GM21528 (cell line): ENCODE results near the gene NACC2.
"Not testable (repeated sequence)": the region's sequence is repeated elsewhere in the genome, so short reads cannot be mapped to it uniquely, and the experiment has no call there.

Experiments
- ATAC-seq: cut with Tn5 transposase; IDR thresholded peaks from one replicate; pipeline ENCODE4 v1.9.1; 2021; ENCODE audit warnings: mild to moderate bottlenecking, moderate library complexity; ENCODE audit not compliant: unreplicated experiment, low FRiP score

The NACC2 gene

DNA sequence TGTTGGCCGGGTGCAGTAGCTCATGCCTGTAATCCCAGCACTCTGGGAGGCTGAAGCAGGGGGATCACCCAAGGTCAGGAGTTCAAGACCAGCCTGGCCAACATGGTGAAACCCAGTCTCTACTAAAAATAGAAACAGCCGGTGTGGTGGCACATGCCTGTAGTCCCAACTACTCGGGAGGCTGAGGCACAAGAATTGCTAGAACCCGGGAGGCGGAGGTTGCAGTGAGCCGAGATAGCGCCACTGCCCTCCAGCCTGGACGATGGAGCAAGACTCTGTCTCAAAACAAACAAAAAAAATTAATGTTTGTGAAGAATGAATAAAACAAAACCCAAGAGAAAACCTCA lies 68.2 kb downstream of the NACC2 start:
- not testable (repeated sequence) for ATAC-seq

DNA sequence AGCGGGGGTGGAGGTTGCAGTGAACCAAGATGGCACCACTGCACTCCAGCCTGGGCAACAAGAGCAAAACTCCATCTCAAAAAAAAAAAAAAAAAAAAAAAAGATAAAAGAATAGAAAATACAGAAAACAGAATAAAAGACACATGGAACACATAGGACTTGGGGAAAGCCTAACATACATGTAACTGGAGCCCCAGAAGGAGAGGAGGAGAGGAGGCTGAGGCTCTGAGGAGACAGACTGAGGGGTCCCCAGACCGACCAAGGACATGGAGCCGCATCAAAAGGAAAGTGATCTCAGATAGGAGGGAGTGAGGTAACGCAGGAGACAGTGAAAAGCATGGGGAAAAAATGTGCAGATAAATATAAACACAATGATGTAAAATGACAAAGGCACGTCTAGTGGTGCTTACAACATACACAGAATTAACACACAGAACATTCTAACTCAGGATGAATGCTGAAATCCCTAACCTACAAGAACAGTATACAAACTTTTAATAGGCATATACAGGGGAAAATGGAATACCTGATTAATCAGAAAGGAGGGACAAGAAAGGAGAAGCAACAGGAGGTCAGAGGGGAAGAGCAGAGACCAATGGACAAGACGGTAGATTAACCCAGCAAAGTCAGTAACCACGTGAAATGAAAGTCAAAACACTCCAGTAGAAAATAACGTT lies 68.7 kb downstream of the NACC2 start:
- no peak for ATAC-seq

DNA sequence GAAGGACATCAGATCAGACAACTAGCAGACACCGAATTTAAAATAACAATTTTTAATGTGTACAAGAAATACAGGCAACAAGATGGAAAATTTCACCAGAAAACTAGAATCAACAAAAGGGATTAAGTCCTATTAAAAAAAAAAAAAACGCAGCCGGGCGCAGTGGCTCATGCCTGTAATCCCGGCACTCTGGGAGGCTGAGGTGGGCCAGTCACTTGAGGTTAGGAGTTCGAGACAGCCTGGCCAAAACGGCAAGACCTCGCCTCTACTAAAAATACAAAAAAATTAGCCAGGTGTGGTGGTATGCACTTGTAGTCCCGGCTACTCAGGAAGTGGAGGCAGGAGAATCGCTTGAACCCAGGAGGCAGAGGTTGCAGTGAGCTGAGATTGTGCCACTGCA lies 69.6 kb downstream of the NACC2 start:
- no peak for ATAC-seq

DNA sequence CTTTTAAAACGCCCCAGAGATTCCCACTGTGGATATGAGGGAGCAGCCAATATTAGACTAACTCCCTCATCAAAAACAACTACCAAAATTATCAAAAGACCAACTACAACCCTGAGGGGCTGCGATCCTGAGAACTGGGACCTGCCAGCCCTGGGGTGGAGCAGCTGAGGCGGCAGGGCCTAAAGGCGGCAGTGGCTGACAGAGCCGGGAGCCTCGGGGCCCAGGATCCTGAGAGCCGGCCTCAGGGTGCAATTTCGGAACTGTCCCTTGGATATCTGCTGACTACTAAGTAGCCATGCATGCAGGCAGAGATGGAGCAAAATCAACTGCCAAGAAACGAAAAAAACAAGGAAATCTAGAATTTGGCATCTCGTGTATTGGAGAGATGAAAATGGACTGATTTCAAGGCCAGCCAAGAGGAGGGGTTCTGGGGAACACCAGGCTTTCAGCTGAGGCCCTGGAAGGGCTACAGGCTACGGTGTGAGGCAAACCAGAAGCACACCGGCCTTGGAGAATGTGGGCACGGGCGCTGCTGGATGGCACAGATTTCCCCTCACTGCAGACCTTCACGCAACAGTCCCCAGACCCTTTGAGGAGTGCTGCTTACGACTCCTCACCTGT lies 70.3 kb downstream of the NACC2 start:
- no peak for ATAC-seq

DNA sequence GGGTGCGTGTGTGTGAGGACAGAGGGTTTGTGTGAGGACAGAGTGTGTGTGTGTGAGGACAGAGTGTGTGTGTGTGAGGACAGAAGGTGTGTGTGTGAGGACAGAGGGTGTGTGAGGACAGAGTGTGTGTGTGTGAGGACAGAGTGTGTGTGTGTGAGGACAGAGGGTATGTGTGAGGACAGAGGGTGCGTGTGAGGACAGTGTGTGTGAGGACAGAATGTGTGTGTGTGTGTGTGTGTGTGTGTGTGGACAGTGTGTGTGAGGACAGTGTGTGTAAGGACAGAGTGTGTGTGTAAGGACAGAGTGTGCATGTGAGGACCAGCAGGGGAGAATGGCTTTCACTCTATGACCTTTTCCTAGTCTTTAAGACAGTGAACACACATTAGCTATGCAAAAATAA lies 70.8 kb downstream of the NACC2 start:
- no peak for ATAC-seq

DNA sequence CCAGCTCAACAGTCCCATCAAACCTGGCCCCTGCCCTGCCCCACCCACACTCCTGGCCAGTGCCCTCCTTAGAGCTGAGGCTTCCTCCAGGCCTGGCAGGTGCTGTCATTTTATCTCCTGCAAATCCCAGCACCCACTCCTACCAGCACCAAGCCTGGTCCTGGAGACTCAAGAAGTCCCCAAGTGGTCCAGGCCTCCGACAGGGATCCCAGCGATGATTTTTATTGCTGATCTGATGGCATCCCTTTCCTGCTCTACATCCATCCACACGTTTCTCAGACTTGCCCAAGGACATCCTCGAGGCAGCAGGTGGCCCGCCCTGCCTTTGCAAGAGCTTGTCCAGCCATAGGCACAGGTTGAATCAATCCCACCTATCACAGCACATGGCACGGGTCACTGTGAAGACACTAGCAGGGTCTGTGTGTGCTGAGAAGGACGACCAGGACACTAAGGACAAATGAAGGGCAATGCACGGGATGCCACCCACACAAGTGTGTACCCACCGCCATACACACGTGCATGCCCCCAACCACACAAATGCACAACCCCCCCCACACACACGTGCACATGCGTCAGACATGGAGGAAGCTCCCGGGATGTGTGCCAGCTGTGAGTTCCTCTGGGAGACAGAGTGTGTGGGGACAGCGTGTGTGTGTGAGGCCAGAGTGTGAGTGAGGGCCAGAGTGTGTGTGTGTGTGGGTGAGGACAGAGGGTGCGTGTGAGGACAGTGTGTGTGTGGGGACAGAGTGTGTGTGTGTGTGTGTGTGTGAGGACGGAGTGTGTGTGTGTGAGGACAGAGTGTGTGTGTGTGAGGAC lies 71.5 kb downstream of the NACC2 start:
- no peak for ATAC-seq

DNA sequence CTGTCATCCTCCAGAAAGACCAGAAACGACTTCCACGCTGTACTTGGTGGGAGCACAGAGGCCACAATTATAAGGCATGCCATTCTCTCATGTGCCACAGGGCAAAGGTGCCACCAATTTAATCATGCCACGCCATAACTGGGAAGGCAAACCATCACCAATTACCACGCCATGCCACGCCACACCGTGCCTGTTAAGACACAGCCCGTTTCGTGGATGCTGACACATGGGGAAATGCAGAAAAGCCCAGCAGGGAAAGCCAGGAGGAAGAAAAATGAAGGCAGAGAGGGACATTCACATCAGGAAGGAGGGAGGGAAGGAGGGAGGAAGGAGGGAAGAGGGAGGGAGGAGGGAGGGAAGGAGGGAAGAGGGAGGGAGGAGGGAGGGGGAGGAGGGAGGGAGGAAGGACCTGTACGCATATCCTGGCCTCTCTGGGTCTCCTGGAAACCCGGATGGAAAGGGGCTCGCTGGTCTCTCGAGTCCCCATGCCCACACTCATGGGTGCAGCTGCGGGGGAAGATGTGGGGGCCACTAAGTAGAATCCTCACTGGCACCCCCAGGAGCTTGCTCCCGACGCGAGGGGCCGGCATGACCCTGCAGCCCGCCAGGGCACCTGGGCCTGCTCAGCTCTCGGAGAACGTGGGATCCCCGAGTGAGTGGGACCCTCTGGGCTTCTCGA lies 72.2 kb downstream of the NACC2 start:
- no peak for ATAC-seq

DNA sequence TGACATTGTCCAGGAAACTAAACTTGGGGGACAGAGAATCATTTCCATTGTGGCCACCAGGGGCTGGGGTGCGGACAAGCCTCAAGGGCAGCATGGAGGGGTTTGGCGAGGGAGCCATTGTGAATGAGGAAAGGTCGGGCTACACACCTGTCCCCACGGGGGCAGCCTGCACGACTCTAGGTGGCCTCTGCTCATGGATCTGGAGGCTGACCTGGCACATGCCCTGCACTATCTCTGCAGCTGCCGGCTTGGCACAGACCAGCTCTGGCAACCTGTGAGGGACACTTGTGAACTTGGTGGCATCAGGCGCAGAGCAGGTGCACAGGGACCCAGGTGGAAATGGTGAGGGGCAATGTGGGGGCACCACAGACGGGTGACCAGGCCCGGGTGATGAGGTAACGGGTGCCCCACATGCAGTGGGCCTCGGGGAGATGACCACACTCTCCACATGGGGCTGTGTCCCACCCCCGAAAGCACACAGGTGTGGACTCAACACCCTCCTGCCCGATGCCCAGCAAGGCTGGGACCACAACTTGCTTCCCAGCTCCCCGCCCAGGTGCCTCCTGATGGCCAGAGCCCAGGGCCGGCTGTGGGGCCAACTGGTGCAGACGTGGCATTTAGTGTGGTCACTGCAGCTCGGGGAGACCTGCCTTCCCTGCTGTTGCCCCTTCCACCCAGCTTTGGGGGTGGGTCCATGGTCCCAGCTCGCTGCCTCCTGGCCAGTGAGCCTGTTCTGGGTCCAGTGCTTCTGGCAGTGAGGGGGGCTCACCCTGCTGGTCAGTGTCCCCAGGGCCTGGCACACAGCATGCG lies 73.0 kb downstream of the NACC2 start:
- no peak for ATAC-seq

DNA sequence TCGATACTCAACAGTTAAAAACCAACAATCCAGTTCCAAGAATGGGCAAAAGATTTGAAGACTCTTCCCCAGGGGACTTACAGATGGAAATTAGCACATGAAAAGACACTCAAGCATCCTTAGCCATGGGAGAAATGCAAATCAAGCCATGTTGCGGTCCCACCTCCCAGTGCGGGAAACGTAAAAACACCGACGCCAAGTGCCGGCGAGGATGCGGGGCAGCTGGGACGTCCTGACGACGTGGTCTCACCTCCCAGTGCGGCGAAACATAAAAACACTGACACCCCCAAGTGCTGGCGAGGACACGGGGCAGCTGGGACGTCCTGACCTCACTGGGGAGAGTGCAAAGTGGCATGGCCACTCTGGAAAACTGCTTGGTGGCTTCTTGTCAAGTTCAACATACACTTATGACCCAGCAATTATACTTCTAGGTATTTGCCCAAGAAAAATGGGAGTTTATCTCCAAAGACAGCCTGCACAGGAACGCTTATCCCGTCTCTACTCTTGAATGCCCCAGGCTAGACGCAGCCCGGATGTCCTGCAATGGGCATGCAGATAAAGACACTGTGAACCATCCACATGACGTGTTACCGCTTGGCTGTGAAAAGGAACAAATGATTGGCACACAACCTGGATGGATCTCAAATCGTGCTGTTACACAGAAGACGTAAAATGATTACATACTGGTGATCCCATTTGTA lies 73.8 kb downstream of the NACC2 start:
- no peak for ATAC-seq

DNA sequence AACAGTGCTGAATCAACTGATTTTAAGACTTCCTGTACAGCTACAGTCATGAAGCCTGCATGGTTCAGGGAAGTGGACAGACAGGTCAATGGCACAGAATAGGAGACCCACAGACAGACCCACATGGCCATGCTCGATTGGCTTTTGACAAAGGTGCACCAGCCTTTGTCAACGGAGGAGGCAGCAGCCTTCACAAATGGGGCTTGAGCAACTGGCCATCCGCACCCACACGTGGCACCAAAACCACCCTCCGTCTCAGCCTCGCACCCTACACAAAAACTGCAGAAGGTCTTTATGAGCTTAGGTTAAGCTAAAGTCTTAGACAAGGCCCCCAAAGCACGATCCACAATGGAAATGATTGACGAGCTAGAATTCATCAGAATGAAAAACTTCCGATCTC lies 74.4 kb downstream of the NACC2 start:
- no peak for ATAC-seq

DNA sequence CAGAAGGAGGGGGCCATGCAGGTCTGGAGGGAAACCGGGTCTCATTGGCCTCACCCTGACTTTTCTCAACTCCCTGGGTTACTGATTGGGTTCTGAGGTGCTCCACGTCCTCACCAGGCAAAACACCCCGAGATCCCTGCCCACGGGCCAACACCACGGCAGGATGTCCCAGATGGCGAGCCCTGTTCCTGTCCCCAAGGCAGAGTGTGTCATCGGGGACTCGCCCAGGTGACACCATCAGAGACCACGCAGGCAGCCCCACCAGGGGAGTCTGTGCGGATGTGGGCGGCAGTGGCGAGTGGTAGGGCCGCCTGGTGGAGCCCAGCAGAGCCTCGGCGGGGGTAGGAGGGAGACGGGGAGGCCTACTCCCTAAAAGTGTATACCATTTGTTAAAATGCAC lies 74.9 kb downstream of the NACC2 start:
- ATAC-seq = no peak

DNA sequence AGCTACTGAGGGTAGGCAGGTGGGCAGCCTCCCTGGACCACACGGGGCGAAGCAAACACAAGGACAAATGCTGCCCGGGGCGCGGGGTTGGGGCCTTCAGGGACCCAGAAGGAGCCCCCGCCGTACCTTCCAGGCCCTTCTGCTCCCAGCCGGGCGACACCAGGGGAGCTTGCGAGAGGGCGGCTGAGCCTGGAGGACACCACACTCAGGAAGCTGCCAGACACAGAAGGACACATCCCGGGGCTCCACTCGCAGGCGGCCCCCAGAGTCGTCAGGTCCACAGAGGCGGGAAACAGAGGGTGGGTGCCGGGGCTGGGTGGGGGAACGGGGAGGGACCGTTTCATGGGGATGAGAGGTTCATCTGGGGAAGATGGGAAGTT lies 75.4 kb downstream of the NACC2 start:
- ATAC-seq = no peak

DNA sequence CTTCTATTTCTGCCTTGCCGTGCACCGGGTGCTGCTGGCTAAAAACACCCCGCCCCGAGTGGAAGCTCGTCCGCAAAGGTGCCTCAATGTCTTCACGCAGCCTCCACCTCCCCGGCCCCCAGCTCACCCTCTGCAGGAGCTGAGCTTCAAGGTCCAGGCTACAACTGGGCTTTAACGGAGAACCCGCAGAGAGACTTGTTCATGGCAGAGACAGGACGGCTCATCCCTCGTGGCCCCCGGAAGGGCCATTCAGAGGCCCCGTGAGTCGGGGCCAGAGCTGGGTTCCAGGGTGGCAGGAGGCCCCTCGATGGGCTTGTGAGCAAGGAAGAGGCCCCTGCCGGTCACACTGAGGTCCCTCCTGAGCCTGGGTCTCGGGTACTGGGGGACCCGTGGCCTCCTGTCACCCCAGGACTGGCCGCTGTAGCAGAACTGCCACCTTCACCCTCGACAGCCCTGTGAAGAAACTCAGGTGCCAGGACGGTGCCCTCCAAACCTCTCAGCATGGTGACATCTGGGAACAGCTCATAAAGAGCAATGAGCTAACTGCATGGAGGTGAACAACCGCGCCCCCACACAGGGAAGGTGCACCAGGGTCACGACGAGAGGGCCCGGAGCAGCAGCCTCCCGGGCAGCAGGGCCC lies 75.9 kb downstream of the NACC2 start:
- no peak for ATAC-seq

DNA sequence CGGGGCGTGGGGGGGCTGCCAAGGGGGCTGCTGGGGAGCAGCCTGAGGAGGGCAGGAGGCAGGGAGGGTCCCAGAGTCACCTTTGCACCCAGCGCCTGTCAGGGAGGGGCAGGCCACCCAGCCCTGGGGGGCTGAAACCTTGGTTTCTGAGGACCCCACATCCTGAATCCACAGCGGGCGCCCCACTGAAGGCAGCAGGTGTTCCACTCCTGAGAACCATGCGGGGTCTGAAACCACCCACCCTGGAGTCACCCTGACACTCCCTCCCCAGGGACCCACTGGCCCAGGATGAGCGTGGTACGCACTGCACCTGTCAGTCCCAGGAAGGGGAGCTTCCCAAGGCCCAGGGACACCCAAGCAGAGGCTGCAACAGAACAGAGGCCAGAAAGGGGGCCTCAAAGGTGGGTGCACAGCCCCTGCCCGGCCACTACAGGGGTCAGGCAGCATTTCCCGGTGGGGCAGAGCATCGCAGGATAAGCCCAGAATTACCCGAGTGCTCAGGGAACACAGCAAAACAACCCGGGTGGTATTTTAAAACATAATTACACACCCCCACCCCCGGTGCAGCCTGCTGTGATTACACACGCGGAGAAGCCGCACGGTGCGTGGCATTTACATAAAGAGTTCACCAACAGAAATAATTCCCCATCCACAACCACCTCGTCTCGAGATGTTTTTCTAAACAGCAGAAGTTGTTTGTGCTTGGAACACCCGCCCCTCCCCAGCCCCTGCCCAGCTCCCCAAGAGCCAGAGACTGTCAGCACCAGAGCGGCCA lies 76.6 kb downstream of the NACC2 start:
- no peak for ATAC-seq

DNA sequence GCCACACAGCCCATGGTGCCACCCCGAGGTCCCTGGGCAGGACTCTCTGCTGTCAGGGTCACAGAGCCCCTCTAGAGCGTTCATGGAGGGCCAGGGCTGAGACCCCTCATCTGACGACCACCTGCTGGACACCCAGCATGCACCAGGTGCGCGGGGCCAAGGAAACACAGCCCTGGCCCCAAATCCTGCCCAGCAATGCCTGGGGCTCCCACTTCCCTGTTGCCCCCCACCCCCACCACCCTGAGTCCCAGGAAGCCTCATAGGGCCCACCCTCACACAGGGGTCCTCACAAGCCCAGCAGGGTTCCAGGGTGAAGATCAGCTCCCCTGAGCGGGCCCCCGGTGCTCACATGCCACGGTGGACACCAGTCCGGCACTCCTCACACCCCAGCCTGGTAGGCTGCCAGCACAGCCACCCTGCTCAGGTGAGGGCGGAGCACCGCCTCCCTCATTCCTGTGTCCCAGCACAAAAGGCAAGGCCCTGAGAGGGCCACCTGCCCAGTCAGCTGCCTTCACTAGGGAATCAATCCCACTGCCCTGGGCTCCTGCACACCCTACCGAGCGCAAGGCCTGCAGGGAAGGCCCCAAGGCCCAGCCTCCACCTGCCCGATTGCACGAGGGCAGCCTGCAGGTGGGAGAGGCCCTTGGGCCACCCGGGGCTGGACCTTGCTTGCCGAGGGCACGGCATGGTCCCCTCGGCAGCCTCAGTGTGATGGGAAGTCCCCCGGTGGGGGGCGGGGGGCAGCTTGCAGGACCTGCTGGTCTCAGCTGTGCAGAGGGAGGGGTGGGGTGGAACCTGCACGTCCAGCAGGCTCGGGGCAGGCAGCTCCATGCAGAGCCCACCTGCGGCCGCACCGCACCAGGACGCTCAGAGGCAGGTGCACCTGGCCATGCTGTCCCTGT lies 77.5 kb downstream of the NACC2 start:
- no peak for ATAC-seq

DNA sequence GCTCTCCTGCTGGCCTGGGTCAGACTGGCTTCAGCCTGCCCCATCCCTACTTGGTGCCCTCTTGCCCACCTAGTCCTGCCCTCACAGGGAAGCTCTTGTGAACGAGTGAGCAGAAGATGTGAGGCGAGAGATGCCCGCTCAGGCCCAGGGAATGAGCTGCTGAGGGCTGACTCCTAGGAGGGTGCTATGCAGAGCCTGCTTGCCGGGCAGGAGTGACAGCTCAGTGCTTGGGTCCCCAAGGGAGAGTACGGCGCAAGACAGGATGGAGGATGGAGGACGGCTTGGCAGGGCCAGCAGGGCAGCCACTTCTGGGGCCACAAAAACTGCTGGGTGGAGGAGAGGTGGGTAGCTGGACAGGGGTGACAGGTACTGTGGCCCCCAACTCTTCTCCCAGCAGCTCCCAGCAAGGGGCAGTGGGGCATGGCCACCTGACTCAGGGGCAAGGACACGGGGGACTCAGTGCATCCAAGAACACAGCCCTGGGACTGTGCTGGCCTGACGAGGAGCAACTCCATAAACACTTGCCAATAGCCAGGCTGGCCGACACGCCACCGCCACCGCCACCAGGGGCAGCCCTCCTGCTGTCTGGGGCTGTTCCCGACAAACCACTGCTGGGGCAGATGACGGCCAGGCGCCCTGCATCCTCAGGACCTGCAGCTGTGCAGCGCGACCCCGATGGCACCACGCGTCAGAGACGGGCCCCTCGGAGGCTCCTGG lies 78.4 kb downstream of the NACC2 start:
- ATAC-seq = no peak
